Midbrain (tissue), 1 donor: ENCODE results near the gene INTS3.
"Not testable (repeated sequence)": the region's sequence is repeated elsewhere in the genome, so short reads cannot be mapped to it uniquely, and the experiment has no call there.

Experiments used
- DNase-seq: peaks from one replicate; lab custom pipeline; 2025; lab: John Stamatoyannopoulos, UW

The INTS3 gene

DNA sequence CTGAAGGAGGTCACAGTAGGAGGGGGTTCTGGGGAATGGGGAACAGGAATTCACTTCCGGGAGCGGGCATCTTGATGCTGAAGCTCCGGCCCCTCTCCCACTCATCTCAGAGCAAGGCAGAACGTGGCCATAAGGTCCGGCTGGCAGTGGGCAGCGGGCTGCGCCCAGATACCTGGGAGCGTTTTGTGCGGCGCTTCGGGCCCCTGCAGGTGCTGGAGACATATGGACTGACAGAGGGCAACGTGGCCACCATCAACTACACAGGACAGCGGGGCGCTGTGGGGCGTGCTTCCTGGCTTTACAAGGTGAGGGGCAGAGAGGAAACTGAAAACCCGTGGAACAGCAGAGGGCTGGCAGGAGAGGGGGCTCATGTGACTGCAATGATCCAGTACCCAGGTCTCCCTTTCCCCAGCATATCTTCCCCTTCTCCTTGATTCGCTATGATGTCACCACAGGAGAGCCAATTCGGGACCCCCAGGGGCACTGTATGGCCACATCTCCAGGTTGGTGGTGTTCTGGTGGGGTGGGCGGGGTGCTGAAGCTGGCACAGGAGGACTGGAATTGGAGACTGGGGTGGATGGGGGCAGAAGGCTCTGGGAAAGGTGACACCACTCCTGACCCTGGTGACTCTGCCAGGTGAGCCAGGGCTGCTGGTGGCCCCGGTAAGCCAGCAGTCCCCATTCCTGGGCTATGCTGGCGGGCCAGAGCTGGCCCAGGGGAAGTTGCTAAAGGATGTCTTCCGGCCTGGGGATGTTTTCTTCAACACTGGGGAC, 50.4 kb downstream of the INTS3 start:
- no peak for DNase-seq

DNA sequence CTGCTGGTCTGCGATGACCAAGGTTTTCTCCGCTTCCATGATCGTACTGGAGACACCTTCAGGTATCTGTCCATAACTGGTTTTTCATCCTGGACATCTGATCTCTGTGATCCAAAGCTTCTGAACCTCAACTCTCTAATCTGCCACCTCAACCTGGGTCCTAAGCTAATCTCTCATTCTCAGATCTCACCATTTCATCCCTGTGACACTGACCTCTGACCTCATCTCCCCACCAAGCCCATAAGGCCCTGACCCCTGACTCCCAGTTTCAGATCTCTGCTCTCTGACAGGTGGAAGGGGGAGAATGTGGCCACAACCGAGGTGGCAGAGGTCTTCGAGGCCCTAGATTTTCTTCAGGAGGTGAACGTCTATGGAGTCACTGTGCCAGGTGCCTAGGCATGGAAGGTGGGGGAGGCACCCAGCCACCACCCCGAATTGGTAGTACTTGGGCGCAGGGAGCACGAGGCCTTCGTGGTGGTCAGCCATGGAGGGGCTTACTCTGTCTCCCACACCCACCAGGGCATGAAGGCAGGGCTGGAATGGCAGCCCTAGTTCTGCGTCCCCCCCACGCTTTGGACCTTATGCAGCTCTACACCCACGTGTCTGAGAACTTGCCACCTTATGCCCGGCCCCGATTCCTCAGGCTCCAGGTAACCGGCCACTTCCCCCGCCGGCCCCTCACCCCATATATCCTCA, 51.1 kb downstream of the INTS3 start:
- DNase-seq, result no peak

DNA sequence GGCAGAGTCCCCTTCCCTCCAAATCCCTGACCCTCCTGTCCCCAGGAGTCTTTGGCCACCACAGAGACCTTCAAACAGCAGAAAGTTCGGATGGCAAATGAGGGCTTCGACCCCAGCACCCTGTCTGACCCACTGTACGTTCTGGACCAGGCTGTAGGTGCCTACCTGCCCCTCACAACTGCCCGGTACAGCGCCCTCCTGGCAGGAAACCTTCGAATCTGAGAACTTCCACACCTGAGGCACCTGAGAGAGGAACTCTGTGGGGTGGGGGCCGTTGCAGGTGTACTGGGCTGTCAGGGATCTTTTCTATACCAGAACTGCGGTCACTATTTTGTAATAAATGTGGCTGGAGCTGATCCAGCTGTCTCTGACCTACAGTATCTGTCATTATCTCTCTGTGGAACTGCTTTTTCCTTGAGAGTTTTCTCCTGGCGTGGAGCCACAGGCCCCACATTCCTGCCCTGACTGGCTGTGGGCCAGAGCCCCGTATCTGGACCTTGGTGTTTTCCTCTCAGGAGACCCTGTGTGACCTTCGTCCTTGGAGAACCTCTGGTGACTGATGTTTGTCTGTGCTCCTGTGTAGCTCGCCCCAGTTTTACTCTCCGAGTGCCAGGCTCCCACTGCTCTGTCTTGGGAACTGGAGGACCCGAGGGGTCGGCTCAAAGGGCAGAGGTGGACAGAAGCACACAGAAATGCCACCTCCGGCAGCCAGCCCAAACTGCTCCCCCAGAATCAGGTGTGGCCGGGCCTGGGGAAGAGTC, 52.1 kb downstream of the INTS3 start:
- DNase-seq, result no peak

DNA sequence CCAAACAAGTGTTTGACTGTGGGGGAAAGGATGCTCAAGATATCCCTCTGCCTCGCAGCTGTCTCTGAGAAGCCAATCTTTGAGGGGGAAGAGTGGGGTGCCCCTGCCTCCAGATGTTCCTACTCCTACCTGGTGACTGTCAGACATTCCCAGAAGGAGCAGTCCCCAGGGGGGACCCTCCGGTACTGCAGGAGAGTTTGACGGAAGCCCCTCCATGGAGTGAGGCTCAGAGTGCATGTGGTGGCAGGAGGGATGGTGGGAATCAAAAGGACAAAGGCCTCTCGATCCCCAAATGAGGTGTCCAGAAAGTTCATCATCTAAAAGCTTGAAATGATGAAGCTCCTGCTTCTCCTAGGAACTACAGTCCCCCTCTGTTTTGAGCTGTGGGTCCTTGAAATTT, 52.7 kb downstream of the INTS3 start:
- no peak for DNase-seq

DNA sequence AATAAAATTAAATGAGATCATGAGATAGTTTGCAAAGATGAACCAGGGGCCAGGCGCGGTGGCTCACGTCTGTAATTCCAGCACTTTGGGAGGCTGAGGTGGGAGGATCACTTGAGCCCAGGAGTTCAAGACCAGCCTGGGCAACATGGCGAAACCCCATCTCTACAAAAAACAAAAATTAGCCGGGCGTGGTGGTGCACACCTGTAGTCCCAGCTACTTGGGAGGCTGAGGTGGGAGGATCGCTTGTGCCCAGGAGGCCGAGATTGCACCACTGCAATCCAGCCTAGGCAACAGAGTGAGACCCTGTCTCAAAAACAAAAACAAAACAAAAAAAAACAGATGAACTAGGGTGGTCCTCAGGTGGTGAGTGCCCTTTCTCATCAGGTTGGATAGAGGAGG, 54.8 kb downstream of the INTS3 start:
- not testable (repeated sequence) for DNase-seq

DNA sequence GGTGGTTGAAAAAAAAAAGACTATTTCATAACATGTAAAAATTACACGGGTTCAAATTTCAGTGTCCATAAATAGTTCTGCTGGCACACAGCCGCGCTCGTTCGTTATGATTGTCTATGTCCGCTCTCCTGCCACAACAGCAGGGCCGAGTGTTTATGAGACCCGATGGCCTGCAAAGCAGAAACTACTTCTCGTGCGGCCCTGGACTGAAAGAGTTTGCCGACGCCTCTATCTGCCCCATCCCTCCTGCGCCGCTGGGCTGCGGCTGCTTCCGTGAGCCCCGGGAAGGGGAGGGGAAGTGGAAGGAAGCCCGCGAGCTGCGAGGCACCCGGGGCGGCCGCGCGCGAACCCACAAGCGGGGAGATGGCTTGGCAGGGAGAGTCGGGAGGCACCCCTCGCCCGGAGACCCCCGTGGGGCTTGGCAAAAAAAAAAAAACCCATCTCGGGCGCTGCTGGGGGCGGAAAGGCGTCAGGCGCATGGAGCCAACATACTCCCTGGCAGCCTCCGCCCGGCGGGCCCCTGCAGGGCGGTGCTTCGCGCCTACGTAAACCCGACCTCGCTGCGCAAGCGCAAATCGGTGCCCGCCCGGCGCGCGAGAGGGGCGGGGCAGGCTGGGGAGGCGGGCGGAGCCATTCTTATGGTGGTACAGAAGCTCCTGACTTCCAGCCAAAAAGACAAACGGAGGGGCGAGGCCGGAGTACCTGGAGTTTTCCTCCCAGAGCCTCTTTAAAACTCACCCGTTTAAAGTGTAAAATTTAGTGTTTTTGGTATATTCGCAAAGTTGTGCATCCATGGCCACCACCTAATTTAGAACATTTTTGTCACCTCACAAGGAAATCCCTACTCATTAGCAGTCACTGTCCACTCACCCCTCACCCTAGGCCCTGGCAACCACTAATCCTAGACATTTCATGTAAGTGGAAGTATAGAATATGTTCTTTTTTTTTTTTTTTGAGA, 55.7 kb downstream of the INTS3 start:
- peak; percentile 94 for DNase-seq

DNA sequence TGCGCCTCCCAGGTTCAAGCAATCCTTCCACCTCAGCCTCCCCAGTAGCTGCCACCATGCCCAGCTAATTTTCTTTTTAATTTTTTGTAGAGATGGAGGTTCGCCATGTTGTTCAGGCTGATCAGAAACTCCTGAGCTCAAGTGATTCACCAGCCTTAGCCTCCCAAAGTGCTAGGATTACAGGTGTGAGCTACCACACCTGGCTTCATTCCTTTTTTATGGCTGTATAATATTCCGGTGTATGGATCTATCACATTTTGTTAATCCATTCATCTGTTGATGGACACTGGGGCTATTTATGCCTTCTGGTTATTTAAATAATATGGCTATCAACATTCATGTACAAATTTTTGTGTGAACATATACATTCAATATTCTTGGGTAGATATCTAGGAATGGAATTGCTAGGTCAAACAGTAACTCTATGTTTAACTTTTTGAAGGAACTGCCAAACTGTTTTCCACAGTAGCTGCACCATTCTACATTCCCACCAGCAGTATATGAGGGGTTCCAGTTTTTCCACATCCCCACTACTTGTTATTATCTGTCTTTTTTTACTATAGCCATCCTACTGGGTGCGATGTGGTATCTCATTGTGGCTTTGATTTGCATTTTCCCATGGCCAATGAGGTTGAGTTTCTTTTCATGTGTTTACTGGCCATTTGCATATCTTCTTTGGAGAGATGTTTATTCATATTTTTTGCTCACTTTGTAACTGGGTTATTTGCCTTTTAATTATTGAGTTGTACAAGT, 58.4 kb downstream of the INTS3 start:
- no peak for DNase-seq

DNA sequence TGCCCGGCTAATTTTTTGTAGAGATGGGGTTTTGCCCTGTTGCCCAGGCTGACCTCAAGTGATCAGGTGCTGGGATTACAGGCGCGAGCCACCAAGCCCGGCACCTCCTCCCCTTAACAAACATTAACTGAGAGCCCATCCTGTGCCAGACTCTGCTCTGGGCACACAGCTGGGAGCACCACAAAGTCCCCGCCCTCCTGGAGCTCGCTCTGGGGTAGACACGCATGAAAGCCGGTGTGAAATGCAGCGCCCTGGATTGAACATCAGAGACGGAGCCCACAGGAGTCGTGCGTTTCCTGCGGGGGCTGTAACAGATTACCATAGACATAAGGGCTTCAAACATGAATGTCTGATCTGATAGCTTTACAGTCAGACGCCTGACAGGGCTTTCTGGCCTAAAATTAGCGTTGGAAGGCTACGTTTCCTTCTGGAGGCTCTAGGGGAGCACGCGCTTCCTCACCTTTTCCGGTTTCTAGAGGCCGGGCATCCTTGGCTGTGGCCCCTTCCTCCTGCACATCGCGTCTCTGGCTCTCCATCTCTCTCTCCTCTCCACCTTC, 61.7 kb downstream of the INTS3 start:
- no peak for DNase-seq

DNA sequence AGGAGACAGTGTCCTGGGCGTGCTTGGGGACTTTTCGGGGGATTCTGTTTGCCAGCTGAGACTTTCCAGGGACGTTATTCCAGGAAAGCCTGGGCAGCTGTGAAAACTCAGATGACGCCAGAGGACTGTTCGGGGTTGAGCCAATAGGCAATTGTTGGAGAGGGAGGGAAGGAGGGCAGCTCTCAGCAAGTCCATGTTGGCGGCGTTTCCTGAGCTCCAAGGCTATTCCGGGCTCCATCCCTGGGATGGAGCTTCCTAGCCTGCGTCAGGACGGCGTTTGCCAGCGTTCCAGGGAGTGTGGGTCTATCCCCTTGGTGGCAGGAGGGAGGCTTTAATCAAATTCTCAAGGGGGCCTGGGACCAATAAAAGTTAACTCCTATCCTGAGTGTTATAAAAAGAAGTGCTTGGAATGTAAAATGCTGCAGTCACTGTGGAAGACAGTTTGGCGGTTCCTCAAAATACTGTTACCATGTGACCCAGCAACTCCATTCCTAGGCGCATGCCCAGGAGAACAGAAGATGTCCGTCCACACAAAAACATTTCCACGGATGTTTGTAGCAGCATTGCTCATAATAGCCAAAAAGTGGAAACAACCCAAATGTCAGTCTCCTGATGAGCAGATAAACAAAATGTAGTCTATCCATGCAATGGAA, 62.6 kb downstream of the INTS3 start:
- peak; percentile 84 for DNase-seq

DNA sequence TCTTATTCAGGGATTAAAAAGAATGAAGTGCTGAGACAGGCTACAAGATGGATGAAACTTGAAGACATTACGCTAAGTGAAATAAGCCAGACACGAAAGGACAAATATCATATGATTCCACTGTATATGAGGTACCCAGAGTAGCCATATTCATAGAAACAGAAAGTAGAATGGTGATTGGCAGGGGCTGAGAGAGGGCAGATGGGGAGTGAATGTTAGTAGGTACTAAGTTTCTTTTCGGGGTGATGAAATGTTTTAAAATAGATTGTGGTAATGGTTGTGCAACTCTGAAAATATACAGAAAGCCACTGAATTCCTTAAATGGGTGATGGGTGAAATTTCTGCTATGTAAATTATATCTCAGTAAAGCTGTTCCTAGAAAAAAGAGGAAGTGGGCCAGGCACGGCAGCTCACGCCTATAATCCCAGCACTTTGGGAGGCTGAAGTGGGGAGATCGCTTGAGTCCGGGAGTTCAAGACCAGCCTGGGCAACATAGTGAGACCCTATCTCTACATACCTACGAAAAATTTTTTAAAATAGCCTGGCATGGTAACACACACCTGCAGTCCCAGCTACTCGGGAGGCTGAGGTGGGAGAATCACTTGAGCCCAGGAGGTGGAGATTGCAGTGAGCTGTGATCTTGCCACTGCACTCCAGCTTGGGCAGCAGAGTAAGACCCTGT, 63.3 kb downstream of the INTS3 start:
- peak; percentile 67 for DNase-seq

DNA sequence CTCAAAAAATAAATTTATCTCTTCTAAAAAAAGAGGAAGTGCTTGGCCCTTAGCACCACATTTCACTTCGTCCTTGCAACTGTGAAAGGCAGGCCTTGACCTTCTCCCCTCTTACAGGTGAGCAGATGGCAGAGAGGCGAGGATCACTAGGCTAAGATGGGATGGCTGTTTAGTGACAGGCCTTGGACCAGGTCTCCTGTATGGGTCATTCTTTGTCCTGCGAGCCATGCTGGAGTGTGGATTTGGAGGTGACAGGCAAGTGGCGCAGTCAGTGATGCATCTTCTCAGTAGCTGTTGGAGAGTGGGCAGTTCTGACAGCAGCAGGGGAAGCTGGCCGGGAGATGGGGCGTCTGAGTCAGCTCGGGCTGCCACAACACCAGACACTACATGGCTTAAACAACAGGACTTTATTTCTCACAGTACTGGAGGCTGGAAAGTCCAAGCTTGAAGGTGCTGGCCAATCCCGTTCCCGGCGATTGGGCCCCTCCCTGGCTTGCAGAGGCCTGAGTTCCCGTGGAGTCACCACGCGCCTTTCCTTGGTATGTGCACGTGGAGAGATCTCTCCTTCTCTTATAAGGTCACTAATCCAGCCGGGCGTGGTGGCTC, 63.9 kb downstream of the INTS3 start:
- no peak for DNase-seq

DNA sequence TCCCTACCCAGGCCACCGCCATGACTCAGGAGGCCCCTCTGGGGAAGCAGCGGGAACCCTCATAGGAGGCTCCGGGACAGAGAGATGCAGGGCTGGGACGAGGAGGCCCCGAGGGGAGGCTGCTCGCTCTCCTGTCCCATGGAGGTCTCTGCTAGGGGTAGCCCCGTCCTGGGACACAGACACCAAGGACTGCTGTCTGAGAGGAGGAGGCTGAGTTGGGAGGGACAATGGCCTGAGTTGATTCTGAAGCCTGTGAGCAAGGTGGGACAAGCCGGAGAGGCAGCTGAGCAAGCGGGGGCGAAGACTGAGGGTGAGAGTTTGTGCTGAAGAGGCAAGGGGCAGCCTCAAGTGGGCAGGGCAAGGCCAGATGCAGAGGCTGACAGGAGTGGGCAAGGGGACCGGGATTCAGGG, 64.8 kb downstream of the INTS3 start:
- no peak for DNase-seq

DNA sequence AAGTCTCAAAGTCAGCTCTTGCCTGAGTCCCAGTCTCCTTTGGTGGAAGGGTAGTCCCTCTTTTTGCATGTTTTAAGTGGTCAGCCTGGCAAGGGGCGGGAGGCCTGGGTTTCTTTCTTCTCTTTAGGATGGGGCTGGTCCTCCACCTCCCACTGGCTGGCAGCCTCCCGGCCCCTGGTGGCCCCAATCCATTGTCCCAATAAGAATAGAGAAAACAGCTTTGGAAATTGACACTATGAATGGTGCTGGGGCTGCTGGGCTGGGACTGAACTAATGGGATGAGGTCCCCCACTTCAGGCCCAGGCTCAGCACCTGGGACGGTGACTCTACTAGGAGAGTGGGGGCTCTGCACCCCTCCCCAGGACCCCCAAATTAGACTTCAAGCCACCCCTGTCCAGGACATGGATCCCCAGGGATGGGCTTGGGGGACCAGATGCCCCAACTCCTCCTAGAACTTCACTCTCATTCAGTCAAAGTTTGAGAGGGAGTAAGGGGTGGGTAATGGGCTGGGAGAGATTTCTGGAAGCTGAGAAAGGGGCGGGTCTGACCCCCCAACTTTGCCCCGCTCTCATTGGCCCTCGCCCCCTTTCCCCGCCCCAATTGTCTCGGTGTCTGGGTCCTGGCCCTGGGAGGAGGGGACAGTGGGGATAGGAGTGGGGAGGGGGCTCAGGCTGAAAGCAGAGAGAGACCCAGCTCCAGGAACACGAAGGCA, 65.6 kb downstream of the INTS3 start:
- no peak for DNase-seq

DNA sequence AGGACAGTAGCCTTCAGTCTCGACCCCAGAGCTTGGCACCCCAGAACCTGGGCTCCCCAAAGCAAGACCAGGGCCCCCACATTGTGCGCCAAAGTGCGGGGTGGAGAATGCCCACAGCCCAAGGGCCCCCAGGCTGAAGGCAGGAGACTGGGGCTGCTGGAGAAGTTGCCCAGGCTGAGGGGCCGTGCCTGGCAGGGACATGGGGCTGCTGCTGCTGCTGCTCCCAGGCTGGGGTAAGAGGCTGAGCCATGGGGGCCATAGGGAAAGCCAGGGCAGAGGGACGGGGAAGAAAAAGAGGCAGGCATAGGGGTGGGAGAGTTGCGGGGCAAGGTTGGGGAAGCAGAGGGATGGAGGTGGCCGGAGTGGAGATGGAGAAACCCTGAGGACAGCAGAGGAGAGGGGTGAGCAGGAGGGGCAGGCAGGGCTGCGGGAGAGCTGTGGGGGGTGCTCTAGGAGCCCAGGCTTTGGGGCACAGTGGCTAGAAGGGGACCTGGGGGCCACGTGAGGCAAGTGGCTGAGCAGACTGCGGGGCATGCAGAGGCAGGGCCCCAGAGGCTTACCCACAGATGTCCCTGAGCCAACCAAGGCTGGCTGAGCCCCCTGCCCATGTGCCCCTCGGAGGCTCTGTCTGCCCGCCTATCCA, 66.2 kb downstream of the INTS3 start:
- no peak for DNase-seq

DNA sequence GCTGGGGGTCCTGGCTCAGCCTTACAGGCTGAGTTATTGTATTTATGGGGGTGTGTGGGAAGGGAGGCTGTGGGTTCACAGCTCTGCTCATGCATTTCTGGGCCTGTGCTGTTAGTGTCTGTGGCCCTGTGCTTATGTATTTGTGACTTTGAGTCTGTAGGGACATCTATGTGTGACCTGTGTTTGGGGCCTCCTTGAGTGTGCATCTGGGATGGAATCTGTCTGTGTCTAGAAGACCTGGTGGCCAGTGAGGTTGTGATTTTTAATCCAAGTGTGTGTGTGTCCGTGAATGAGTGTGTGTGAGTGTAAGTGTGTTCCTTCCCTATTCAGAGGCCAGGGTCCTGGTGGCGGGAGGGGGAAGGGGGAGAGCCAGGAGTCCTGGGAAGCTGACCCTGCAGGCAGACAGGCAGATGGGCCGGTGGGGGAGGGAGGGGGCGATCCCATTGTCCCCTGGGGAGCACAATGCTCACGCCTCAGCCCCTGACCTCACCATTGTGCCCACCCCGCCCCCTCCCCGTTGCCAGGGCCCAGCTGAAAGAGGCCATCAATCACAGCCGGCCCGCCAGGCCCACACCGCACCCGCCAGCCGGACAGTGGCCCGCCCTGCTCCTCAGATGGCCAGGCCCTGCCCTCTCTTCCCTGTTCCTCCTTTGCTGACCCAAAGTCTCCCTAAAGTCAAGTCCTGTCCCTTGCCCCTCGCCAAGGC, 66.9 kb downstream of the INTS3 start:
- DNase-seq, result no peak

DNA sequence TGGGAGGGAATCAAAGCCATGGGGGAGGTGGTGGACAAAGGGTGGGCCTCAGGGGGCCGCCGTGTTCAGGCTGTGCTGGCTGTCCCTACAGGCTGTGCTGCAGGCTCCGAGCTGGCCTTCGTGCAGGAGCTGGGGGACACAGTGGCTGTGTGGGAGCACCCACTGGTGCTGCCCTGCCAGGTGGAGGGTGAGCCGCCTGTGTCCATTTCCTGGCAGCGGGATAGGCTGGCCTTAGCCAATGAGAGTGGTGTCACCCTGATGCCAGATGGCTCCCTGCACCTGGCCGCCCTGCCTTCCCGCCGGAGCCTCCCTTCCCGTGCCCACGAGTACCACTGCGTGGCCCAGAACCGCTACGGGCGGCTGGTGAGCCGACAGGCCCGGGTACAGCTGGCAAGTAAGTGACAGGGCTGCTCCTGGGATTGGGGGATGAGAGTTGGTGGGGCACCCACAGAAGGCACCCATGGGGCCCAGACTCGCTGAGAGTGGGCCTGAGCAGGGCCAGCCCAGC, 67.5 kb downstream of the INTS3 start:
- no peak for DNase-seq
